HG03196 (cell line): ENCODE results near the gene KRT82.
"Not testable (repeated sequence)": the region's sequence is repeated elsewhere in the genome, so short reads cannot be mapped to it uniquely, and the experiment has no call there.

Source experiments
- ATAC-seq: cut with Tn5 transposase; IDR thresholded peaks from one replicate; pipeline ENCODE4 v1.9.1; 2021; ENCODE audit not compliant: unreplicated experiment

KRT82 gene

GRCh38 chr12:52347016-52347415, 59.1 kb downstream of the KRT82 start:
- no peak for ATAC-seq

GRCh38 chr12:52346593-52346992, 59.5 kb downstream of the KRT82 start:
- no peak for ATAC-seq

GRCh38 chr12:52345041-52345440, 61.1 kb downstream of the KRT82 start:
- ATAC-seq = not testable (repeated sequence)

DNA sequence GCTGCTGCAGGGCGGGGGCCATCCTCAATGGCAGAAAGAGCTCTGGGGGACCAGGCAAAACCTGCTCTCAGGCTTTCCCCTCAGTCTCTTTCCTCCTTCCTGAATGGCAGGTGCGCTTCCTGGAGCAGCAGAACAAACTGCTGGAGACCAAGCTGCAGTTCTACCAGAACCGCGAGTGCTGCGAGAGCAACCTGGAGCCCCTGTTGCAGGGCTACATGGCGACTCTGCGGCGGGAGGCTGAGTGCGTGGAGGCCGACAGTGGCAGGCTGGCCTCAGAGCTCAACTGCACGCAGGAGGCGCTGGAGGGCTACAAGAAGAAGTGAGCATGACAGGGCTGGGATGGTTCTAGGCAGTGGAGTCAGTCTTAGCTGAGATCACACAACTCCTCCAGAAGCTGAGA, 62.0 kb downstream of the KRT82 start:
- ATAC-seq = no peak
